SH-SY5Y (cell line): ENCODE measurements around the gene SUSD3.

ENCODE experiments used
- GATA2 ChIP-seq: IDR thresholded peaks from 2 replicates; pipeline ENCODE4 v1.6.1; 2011; ENCODE audit warnings: mild to moderate bottlenecking, low read depth, low read length
- GATA3 ChIP-seq: IDR thresholded peaks from 2 replicates; pipeline ENCODE4 v1.6.1; 2011; ENCODE audit warnings: low read depth, mild to moderate bottlenecking, low read length, moderate library complexity

DNA sequence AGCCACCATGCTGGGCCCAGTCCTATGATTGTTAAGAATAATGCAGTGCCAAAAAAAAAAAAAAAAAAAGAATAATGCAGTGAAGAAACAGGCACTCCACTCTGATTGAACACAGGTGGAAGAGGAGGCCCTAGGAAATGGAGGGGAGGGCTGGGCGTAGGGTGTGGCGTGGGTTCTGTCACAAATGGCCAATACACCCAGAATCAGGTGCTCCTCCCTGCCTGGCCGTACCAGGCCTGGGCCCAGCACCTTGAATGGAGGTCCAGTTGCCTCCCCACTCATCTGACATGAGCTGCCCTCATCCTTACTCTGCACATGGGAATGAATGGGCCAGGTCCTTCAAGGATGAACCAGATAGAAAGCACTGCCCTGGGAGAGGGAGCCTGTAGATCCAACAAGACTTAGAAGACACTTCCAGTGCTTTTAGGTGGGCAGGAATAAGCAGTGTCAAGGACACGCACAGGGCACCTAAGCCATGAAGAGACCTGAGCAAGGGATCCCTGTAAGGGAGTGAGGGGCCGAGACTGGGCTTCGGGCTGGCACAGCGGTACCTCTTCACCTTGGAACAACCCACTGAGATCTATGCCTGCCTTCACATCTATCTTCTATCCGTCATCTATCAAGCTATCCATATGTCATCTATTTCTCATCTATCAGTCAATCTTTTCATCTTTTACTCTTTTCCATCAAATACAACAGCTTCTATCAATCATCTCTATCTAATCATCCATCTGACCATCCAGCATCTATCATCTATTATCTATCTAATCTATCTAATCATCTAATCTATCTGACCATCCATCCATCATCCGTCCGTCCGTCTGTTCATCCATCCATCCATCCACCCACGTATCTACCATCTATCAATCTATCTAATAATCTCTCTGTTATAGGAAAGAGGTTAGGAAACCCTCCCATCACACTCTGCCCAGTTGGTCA, 59.7 kb downstream of the SUSD3 start:
- TF ChIP-seq GATA2 (no peak), GATA3 (no peak)
